ENCODE results near the gene LRRFIP2. TPM values are rescaled to one million over a fixed set of nuclear protein-coding genes. Genes with fewer than 3 reads are reported as not detected.
"Not testable (repeated sequence)": the region's sequence is repeated elsewhere in the genome, so short reads cannot be mapped to it uniquely, and the experiment has no call there.

LRRFIP2 gene
- polyA plus RNA-seq, 3 donors, result 39.6 to 42.9 (median 40.5) TPM

- no peak for DNase-seq (ENCODE audit: low read depth in 3 of 3, low spot score in 2 of 3)
These were observed 100.2 kb downstream of the LRRFIP2 start for GRCh38 chr3:37074178-37074577.

GRCh38 chr3:37072892-37073291 lies 101.5 kb downstream of the LRRFIP2 start:
- no peak for DNase-seq (ENCODE audit: low read depth in 3 of 3, low spot score in 2 of 3)

- no peak for DNase-seq (ENCODE audit: low read depth in 3 of 3, low spot score in 2 of 3)
These were observed 102.5 kb downstream of the LRRFIP2 start for GRCh38 chr3:37071921-37072320.

- no peak for DNase-seq (ENCODE audit: low read depth in 3 of 3, low spot score in 2 of 3)
These were observed 106.4 kb downstream of the LRRFIP2 start for GRCh38 chr3:37068031-37068430.

- DNase-seq (ENCODE audit: low read depth in 3 of 3, low spot score in 2 of 3), result no peak
These were observed 106.8 kb downstream of the LRRFIP2 start for GRCh38 chr3:37067577-37067976.

- no peak for DNase-seq (ENCODE audit: low read depth in 3 of 3, low spot score in 2 of 3)
These were observed 109.6 kb downstream of the LRRFIP2 start for GRCh38 chr3:37064747-37065146.

- DNase-seq (ENCODE audit: low read depth in 3 of 3, low spot score in 2 of 3), result no peak
These were observed 116.3 kb downstream of the LRRFIP2 start for GRCh38 chr3:37058117-37058516.

GRCh38 chr3:37056826-37057225 lies 117.6 kb downstream of the LRRFIP2 start:
- DNase-seq (ENCODE audit: low read depth in 3 of 3, low spot score in 2 of 3), result no peak

- not testable (repeated sequence) for DNase-seq (ENCODE audit: low read depth in 3 of 3, low spot score in 2 of 3)
These were observed 119.3 kb downstream of the LRRFIP2 start for GRCh38 chr3:37055077-37055476.

GRCh38 chr3:37054370-37054769 lies 120.0 kb downstream of the LRRFIP2 start:
- no peak for DNase-seq (ENCODE audit: low read depth in 3 of 3, low spot score in 2 of 3)

GRCh38 chr3:37053753-37054152 lies 120.6 kb downstream of the LRRFIP2 start:
- no peak for DNase-seq (ENCODE audit: low read depth in 3 of 3, low spot score in 2 of 3)

- DNase-seq (ENCODE audit: low read depth in 3 of 3, low spot score in 2 of 3), result no peak
These were observed 121.0 kb downstream of the LRRFIP2 start for GRCh38 chr3:37053337-37053736.

GRCh38 chr3:37052860-37053259 lies 121.5 kb downstream of the LRRFIP2 start:
- no peak for DNase-seq (ENCODE audit: low read depth in 3 of 3, low spot score in 2 of 3)

GRCh38 chr3:37050282-37050681 lies 124.1 kb downstream of the LRRFIP2 start:
- DNase-seq (ENCODE audit: low read depth in 3 of 3, low spot score in 2 of 3), result no peak

GRCh38 chr3:37042712-37043111 lies 131.7 kb downstream of the LRRFIP2 start:
- DNase-seq (ENCODE audit: low read depth in 3 of 3, low spot score in 2 of 3), result not testable (repeated sequence)

- DNase-seq (ENCODE audit: low read depth in 3 of 3, low spot score in 2 of 3), result no peak
These were observed 132.7 kb downstream of the LRRFIP2 start for GRCh38 chr3:37041546-37042195.

- no peak for DNase-seq (ENCODE audit: low read depth in 3 of 3, low spot score in 2 of 3)
These were observed 134.2 kb downstream of the LRRFIP2 start for GRCh38 chr3:37040231-37040630.

- no peak for DNase-seq (ENCODE audit: low read depth in 3 of 3, low spot score in 2 of 3)
These were observed 135.1 kb downstream of the LRRFIP2 start for GRCh38 chr3:37039161-37039846.

- DNase-seq (ENCODE audit: low read depth in 3 of 3, low spot score in 2 of 3), result no peak
These were observed 137.0 kb downstream of the LRRFIP2 start for GRCh38 chr3:37037352-37037751.

GRCh38 chr3:37032961-37033360 lies 141.4 kb downstream of the LRRFIP2 start:
- DNase-seq (ENCODE audit: low read depth in 3 of 3, low spot score in 2 of 3), result no peak

- no peak for DNase-seq (ENCODE audit: low read depth in 3 of 3, low spot score in 2 of 3)
These were observed 143.2 kb downstream of the LRRFIP2 start for GRCh38 chr3:37031096-37031682.

GRCh38 chr3:37030588-37030987 lies 143.8 kb downstream of the LRRFIP2 start:
- DNase-seq (ENCODE audit: low read depth in 3 of 3, low spot score in 2 of 3), result no peak
